WERI-Rb-1 (cell line): ENCODE measurements around the gene GBA2.

Source experiments
- DNase-seq: peaks from one replicate; pipeline ENCODE4 v3.0.0-alpha.2; 2020
- H3K27ac ChIP-seq: fragments of 250-450 bp; sonication (Bioruptor Pico); 2 replicates; pipeline ENCODE4 v1.5.1; 2020; ENCODE audit warnings: mild to moderate bottlenecking, moderate library complexity
- H3K27me3 ChIP-seq: fragments of 250-450 bp; sonication (Bioruptor Pico); 2 replicates; pipeline ENCODE4 v1.5.1; 2021; ENCODE audit warnings: mild to moderate bottlenecking, low read depth, moderate library complexity; ENCODE audit not compliant: insufficient read depth, severe bottlenecking
- H3K36me3 ChIP-seq: fragments of 250-450 bp; sonication (Bioruptor Pico); 2 replicates; pipeline ENCODE4 v1.5.1; 2020; ENCODE audit warnings: mild to moderate bottlenecking, moderate library complexity
- H3K4me3 ChIP-seq: 2 replicates; pipeline ENCODE4 v1.5.1; 2011; ENCODE audit warnings: low read depth, mild to moderate bottlenecking, control low read depth, low read length
- H3K9me3 ChIP-seq: fragments of 250-450 bp; sonication (Bioruptor Pico); 2 replicates; pipeline ENCODE4 v1.5.1; 2021; ENCODE audit warnings: mild to moderate bottlenecking, moderate library complexity; ENCODE audit not compliant: severe bottlenecking
- CTCF ChIP-seq: IDR thresholded peaks from 2 replicates; pipeline ENCODE4 v1.5.1; 2011; ENCODE audit warnings: low read depth, mild to moderate bottlenecking, control low read depth, inconsistent platforms, low read length

Gene GBA2

DNA sequence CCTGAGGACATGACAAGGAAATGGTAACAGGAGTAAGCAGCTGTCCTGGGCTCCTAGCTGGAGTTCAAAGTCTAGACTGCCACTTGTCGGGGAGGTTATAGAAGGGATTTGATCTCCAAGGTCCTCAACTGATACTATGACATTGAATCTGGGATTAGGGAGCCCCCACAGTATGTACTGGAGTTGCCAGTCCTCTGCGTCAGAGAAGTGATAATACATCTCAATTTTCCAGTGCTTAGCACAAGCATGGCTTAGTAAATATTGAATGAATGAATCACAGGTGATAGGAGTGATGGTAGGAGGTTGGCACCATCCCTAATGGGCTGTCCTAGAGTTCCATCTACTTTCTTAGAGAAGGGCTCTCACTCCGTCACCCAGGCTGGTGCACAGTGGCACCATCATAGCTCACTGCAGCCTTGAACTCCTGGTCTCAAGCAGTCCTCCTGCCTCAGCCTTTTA, 53.1 kb downstream of the GBA2 start:
- no peak for TF ChIP-seq CTCF
- Histone ChIP-seq H3K4me3 (no peak overlapping the region), H3K9me3 (no peaks in the 10 kb centered on the region), H3K27me3 (no peaks in the 10 kb centered on the region), H3K27ac (no peak overlapping the region), H3K36me3 (peaks cover 42% of the 10 kb centered on the region)
- DNase-seq: no peak

- Histone ChIP-seq H3K4me3 (no peak overlapping the region), H3K9me3 (no peaks in the 10 kb centered on the region), H3K27ac (no peak overlapping the region), H3K36me3 (peaks cover 12% of the 10 kb centered on the region), H3K27me3 (no peaks in the 10 kb centered on the region)
- DNase-seq: no peak
- TF ChIP-seq CTCF: no peak
Observed at GRCh38 chr9:35691757-35692301, 57.2 kb downstream of the GBA2 start.

DNA sequence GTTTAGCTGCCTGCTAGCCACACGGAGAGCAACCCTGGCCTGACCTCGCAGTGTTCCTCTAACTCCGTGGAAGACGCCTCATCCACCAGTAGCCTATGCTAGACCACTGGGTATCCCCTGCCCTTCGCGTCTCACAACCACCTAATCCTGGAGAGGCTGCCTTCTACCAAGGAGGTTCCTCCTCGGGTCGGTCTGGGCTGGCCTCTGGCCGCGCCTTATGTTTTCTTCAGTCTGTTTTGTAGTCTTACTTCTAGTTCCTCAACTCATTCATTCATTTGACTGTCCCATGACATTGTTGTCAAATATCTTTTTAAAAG, 57.7 kb downstream of the GBA2 start:
- Histone ChIP-seq H3K27me3 (no peaks in the 10 kb centered on the region), H3K9me3 (no peaks in the 10 kb centered on the region), H3K4me3 (peak overlapping the region; percentile 65), H3K36me3 (peaks cover 7% of the 10 kb centered on the region), H3K27ac (no peak overlapping the region)
- DNase-seq: no peak
- TF ChIP-seq CTCF: no peak

DNA sequence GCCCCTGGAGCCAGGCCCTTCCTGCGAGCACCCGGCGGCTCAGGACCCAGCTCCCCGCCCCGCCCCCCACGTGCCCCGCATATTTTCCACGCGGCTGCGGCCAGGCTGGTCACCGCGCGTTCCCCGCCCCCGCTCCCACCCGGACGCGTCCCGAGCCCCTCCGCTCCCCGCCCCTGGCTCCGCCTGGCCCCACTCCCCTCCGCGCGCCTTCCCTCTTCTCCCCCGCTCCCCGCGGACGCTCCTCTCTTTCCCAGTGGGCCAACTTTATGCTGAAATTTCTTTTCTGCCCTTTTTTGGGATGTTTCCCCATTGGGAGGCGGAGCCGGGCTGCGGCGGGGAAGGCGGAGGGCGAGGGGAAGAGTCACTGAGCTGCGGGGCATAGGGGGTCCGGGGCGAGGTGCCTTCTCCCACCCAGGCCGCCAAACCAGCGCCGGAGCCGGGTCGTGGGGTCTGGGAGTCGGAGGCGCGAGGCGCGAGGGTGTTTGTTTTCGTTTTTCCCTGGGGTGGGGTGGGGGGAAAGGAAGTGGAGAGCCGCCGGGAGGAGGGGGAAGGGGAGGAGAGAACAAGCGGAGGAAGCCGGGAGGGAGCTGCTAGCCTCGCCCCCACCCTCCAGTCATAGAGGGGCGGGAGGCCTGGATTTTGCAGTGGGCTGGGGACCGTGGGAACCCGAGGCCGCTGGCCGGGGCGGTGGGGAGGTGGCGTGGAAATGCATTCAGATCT, 58.3 kb downstream of the GBA2 start:
- Histone ChIP-seq H3K27me3 (no peaks in the 10 kb centered on the region), H3K9me3 (no peaks in the 10 kb centered on the region), H3K4me3 (peak overlapping the region; percentile 65), H3K36me3 (peaks cover 2% of the 10 kb centered on the region), H3K27ac (no peak overlapping the region)
- TF ChIP-seq CTCF: no peak
- peak; percentile 56 for DNase-seq

DNA sequence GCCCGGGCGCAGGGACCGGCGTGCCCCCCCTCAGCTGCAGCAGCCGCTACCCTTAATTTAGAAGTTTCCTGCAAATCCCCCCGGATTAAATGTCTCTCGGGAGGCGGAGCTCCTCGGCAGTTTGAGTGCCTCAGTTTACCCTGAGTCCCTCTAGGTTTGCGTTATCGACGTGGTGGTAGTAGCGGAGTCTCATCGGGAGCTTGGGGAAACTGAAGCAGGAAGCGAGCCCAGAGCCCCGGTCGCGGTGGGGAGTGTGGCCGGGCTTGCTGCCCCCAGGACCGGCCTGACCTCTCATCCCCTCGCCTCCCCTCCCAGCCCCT, 58.8 kb downstream of the GBA2 start:
- H3K27ac ChIP-seq: no peak overlapping the region
- H3K9me3 ChIP-seq: no peaks in the 10 kb centered on the region
- H3K36me3 ChIP-seq: no peaks in the 10 kb centered on the region
- no peak for TF ChIP-seq CTCF
- H3K27me3 ChIP-seq: no peaks in the 10 kb centered on the region
- H3K4me3 ChIP-seq: peak overlapping the region; percentile 65
- no peak for DNase-seq
